VCaP (cell line): ENCODE results near the gene ZNF217.
"Not testable (repeated sequence)": the region's sequence is repeated elsewhere in the genome, so short reads cannot be mapped to it uniquely, and the experiment has no call there.

Experiments used
- H3K27ac ChIP-seq: fragments of 450-650 bp; 2 replicates; pipeline ENCODE4 v1.5.1; 2017
- TF ChIP-seq, protein P1 (sequence below): fragments of 450-650 bp; conservative IDR thresholded peaks from 2 replicates; pipeline ENCODE4 v1.5.1; 2017; ENCODE audit warnings: mild to moderate bottlenecking, moderate library complexity

The ZNF217 gene

DNA sequence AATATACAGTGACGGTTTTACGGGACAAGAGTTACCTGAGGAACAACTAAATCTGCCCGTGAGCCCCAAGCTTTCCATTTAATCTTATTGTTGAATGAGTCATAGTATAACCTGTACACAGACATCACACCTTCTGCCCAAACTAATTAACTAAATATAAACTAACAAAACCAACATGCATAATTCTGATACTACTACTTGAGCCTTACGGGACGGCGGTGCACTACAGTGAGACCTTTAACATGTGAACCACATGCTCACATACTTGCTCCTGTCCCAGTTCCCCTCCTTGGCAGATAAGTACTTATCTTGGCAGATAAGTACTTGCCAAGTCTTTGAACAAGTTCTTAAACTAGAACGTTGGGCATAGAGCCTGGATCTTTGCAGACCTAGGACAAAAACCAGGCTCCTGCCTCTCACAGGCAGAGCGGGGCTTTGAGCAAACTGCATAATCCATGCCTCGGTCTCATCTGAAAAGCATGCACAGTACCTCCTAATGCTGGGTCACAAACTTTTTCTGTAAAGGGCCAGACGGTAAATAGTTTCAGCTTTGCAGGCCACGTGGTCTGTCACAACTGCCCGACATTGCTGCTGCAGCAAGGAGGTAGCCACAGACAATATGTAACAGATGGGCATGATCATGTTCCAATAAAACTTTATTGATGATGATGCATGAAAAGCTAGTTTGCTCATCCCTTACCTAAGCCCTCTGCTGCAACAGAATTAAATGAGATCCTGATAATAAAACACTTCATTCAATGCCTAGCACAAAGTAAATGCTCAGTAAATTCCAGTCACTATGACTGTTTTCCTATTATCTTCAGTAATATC lies 23.0 kb downstream of the ZNF217 start:
- TF ChIP-seq, protein P1, sequence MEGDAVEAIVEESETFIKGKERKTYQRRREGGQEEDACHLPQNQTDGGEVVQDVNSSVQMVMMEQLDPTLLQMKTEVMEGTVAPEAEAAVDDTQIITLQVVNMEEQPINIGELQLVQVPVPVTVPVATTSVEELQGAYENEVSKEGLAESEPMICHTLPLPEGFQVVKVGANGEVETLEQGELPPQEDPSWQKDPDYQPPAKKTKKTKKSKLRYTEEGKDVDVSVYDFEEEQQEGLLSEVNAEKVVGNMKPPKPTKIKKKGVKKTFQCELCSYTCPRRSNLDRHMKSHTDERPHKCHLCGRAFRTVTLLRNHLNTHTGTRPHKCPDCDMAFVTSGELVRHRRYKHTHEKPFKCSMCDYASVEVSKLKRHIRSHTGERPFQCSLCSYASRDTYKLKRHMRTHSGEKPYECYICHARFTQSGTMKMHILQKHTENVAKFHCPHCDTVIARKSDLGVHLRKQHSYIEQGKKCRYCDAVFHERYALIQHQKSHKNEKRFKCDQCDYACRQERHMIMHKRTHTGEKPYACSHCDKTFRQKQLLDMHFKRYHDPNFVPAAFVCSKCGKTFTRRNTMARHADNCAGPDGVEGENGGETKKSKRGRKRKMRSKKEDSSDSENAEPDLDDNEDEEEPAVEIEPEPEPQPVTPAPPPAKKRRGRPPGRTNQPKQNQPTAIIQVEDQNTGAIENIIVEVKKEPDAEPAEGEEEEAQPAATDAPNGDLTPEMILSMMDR, result no peak
- no peak overlapping the region for H3K27ac ChIP-seq

DNA sequence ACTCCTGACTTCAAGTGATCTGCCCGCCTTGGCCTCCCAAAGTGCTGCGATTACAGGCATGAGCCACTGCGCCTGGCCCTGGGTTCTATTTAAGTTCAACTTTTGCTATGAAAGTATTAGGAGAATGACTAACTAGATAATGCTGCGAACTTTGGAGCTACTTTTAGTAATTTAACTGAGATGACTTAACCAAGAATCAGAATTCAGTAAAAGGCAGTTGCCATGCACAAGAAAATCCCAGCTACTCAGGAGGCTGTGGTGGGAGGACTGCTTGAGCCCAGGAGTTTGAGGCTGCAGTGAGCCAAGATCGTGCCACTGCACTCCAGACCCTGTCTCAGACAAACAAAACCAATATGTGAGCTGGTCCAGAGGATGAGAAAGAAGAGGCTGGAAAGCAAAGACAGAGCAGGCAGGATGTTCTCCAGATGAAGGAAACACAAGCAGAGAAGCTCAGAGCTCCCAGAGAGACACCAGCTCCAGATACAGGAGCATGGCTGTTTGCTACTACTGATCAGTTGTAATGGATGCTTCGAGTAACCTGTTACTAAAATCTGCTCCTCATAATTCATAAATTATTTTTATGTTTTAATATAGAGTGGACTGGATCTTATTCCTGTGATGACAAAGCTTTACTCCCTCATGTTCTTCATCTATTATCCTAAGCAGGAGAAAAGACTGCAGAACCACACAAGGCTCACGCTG lies 23.9 kb downstream of the ZNF217 start:
- TF ChIP-seq, protein P1, result no peak
- H3K27ac ChIP-seq, result no peak overlapping the region

DNA sequence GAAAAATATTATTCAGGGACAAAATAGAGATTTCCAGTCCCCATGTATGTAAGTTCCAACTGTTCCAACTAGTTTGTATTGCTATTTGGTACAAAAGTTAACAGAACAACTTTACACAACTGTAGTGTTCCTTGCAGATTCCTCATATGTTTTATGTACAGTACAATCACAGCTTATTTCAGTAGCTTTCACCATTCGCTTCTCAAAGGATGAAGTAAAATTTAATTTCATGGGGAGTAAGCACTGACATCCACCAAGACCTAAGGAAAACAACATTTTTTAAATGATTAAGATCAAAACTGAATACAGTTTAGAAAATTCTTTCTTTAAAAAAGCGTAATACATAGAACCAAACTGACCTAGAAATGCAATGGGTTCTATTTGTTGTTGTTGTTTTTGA lies 24.6 kb downstream of the ZNF217 start:
- TF ChIP-seq, protein P1, result no peak
- H3K27ac ChIP-seq, result no peak overlapping the region

DNA sequence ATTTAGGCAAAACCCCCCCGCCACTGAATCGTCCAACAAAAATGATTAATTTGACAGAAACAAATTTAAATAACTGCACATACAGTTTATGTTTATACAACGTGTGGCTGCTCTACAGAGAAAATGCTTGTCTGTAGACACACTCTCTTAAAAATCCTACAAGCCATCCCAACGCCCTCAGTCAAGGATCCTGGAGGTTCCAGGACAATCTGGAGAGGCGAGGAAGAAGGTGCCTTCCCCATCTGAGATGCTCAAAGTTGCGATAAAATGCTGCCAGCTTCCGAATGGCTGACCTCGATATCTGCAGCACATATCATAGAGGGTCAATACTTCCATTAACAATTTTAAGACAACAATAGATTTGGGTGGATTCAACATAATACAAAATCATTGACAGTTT lies 25.3 kb downstream of the ZNF217 start:
- TF ChIP-seq, protein P1, result no peak
- no peak overlapping the region for H3K27ac ChIP-seq

DNA sequence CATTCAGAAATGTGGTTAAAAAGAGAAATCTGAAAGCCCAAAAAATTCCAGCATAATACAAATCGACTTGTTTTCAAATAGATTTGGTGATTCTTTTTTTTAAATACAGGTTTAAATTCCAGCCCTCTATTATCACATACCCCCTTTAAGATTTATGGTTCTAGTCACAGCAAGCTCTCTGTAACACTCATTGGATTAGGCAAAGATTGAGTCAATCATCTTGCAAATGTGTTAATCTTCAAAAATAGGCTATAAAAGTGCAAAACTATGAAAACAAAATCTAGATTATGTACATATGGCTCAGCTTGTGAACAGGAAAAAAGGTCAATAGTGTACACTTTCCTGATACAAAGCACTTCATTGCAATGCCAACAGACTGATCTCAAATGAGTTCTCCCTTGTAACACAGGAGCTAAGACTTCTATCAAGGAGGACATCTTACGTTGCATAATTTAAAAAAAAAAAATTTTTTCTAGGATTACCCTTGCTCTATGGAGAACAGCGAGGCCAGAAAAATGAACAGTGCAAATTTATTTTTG lies 26.2 kb downstream of the ZNF217 start:
- no peak overlapping the region for H3K27ac ChIP-seq
- TF ChIP-seq, protein P1, result no peak

DNA sequence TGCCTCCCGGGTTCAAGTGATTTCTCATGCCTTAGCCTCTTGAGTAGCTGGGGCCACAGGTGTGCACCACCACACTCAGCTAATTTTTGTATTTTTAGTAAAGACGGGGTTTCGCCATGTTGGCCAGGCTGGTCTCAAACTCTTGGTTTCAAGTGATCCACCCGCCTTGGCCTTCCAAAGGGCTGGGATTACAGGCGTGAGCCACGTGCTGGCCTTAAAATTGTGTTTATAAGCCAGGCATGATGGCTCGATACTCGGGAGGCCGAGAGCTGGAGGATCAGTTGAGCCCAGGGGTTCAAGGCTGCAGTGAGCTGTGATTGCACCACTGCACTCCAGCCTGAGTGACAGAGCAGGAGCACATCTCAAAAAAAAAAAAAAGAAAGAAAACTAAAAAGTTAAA lies 27.0 kb downstream of the ZNF217 start:
- H3K27ac ChIP-seq, result not testable (repeated sequence)

DNA sequence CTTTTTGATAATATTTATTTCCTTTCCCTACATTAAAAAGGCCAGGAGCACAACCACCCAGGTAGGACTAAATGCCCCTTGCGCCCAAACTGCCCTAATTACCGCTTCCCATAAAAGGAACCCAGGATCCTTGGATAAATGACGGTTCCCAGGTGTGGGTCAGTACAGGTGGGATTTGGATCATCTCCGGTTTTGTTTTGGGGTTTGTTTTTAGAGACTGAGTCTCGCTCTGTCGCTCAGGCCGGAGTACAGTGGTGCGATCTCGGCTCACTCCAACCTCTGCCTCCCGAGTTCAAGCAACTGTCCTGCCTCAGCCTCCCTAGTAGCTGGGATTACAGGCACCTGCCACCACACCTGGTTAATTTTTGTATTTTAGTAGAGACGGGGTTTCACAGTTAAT lies 28.4 kb downstream of the ZNF217 start:
- TF ChIP-seq, protein P1, result no peak

DNA sequence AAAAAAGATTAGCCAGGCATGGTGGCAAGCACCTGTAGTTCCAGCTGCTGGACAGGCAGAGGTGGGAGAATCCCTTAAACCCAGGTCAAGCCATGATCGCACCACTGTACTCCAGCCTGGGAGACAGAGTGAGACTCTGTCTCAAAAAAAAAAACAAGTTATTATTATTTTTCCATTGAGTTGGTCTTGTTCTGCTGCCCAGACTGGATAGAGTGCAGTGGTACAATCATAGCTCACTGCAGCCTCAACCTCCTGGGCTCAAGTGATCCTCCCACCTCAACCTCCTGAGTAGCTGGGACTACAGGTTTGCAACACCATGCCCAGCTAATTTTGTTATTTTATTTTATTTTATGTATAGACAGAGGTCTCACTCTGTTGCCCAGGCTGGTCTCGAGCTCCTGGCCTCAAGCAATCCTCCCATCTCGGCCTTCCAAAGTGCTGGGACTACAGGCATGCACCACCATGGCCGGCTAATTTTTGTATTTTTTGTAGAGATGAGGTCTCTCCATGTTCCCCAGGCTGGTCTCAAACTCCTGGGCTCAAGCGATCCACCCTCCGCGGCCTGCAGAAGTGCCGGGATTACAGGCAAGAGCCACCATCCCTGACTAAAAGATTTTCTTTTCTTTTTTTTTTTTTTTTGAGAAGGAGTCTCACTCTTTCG lies 31.4 kb downstream of the ZNF217 start:
- H3K27ac ChIP-seq, result not testable (repeated sequence)

More for the DNA sequence above, 28.4 kb downstream of the ZNF217 start:
- H3K27ac ChIP-seq, result no peak overlapping the region
